Activated CD8-positive, alpha-beta T cell treated with anti-CD3 and anti-CD28 coated beads, Interleukin-2, amount 10 ng/mL, durations not matched to agents 7 days and 5 days (primary cell): ENCODE measurements around the gene SEMA3E. TPM values are rescaled to one million over a fixed set of nuclear protein-coding genes. Genes with fewer than 3 reads are reported as not detected.

ENCODE experiments used
- ATAC-seq: fragments of 150-1000 bp; cut with Tn5 transposase; one replicate; pipeline ENCODE4 v1.10.0; 2021; ENCODE audit warnings: moderate library complexity
- CTCF ChIA-PET: fragments of 350-600 bp; sonication (Branson Sonifier 250); formaldehyde crosslinking; loops from one replicate; lab custom pipeline; 2021; ENCODE audit warnings: antibody characterized with exemption; lab: Charles Lee
- POLR2A ChIA-PET: fragments of 350-600 bp; sonication (Branson Sonifier 250); formaldehyde crosslinking; loops from one replicate; lab custom pipeline; 2021; ENCODE audit warnings: antibody characterized with exemption; lab: Charles Lee
- DNase-seq: peaks from one replicate; pipeline ENCODE4 v3.0.0-alpha.2; 2020
- H3K27ac Mint-ChIP-seq: one replicate; pipeline ENCODE4 v1.8.0; 2021; ENCODE audit warnings: mild to moderate bottlenecking, mixed read lengths
- H3K27me3 Mint-ChIP-seq: one replicate; pipeline ENCODE4 v1.8.0; 2021; ENCODE audit warnings: low read depth, mixed read lengths
- H3K36me3 Mint-ChIP-seq: one replicate; pipeline ENCODE4 v1.8.0; 2021; ENCODE audit warnings: low read depth, mixed read lengths
- H3K4me1 Mint-ChIP-seq: one replicate; pipeline ENCODE4 v1.8.0; 2021; ENCODE audit warnings: low read depth, mixed read lengths
- H3K4me3 Mint-ChIP-seq: one replicate; pipeline ENCODE4 v1.8.0; 2021; ENCODE audit warnings: mild to moderate bottlenecking, mixed read lengths
- H3K9me3 Mint-ChIP-seq: one replicate; pipeline ENCODE4 v1.8.0; 2022; ENCODE audit warnings: mixed read lengths; ENCODE audit not compliant: insufficient read depth
- total RNA-seq, 2 experiments: library from RNA; stranded (reverse); gene quantifications; one replicate each; pipeline ENCODE4 v1.2.3, GENCODE V29; 2021

Gene SEMA3E
- total RNA-seq = not detected

DNA sequence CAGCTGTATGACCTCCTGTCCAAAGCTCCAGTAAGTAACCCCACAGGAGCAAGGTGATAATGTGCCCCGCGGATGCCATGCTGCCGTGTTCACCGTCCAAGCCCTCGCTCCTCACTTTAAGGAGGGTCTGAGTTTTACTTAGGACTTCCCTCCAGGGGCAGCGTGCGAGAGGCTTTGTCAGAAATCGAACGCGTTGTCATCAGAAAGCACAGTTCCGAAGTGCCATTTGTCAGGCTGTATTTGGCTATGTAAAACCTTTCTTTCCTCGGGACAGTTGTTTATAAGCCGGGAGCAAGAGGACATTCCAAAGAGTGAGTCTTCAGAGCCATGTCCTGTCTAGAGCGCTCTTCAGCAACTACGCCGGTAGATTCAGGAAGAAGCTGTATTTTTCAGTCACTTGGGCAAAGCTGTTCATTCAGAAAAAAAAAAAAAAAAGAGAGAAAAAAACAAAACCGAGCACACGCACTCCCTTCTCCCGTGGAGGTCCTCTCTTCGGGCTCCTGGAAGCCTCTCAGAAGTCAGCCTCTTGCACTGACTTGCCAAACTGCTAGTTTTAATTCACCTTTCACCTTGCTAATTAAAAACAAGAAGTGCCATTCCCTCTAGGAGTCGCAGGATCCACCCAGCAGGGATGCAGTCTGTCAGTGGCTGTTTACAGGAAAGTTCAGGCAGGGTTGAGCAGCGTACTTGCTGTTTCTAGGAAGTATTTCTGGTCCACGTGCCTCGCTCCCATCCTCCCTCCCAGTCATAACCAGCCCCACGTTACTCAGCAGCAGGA, at the start of gene SEMA3E:
SEMA3E (minus strand) TSS at position 676 of the 778 bp plus-strand sequence.
- H3K27ac Mint-ChIP-seq = no peak within 1 kb of the TSS
- no peak within 1 kb of the TSS for H3K4me3 Mint-ChIP-seq
- POLR2A ChIA-PET = no interaction called here
- no peak for DNase-seq
- ATAC-seq = no peak
- no peaks in the 10 kb centered on the region for H3K9me3 Mint-ChIP-seq
- no peaks in the 10 kb centered on the region for H3K4me1 Mint-ChIP-seq
- no peaks in the 10 kb centered on the region for H3K36me3 Mint-ChIP-seq
- H3K27me3 Mint-ChIP-seq = peaks cover 10% of the 10 kb centered on the region
- CTCF ChIA-PET = no interaction called here

- ChIA-PET CTCF (no interaction called here), POLR2A (no interaction called here)
- Mint-ChIP-seq H3K4me1 (no peaks in the 10 kb centered on the region), H3K9me3 (peaks cover 7% of the 10 kb centered on the region), H3K27ac (no peak overlapping the region), H3K27me3 (no peaks in the 10 kb centered on the region), H3K36me3 (no peaks in the 10 kb centered on the region), H3K4me3 (no peak overlapping the region)
- DNase-seq = no peak
- no peak for ATAC-seq
Observed at GRCh38 chr7:83697804-83698530, 49.0 kb upstream of the SEMA3E start.

GRCh38 chr7:83696101-83696500, 47.2 kb upstream of the SEMA3E start:
- no peak for DNase-seq
- Mint-ChIP-seq H3K4me3 (no peak overlapping the region), H3K9me3 (peaks cover 7% of the 10 kb centered on the region), H3K27ac (no peak overlapping the region), H3K4me1 (no peaks in the 10 kb centered on the region), H3K36me3 (no peaks in the 10 kb centered on the region), H3K27me3 (no peaks in the 10 kb centered on the region)
- ChIA-PET CTCF (interaction anchor here (1.2 kb wide), 1 partner anchor 13 kb away, joined by 3 read pairs; no protein-coding TSS in a partner anchor), POLR2A (no interaction called here)
- ATAC-seq = no peak

DNA sequence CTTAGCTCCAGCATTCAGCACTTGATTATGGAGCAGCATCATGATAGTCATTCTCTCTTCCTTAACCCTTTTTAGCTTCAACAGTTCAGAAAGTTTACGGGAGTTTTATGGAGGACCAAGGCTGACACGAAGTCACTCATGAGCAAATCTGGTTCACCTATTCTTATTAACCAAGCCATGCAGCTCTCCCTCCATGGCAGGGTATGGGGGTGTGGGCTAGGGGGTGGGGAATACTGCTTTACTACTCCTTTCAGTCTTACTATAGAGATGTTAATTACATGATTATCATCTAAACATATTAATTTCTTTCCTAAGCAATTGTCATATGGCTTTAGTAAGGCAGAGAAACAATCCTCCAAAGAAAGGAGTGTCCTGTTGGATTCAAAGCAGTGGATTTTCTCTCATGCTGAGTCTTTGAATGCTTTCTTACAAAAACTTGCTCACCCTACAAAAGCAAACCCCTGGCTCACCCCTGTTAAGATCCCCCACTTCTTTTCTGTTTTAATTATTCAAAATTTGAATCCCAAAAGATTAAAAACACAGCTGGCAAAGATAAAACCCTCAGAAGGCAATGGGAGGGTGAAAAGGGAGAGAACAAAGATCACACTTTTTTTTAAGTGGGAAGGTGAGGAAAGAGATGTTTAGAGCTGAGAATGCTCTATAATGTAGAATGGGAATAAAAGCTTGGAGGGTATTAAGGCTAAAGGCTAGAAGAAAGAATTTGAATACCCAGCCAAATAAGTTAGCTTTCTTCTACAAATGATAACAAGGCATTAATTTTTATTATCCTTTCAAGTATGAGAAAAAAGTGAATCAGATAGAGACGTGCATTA, 46.4 kb upstream of the SEMA3E start:
- POLR2A ChIA-PET = no interaction called here

GRCh38 chr7:83693256-83693655, 44.3 kb upstream of the SEMA3E start:
- Mint-ChIP-seq H3K4me3 (no peak overlapping the region), H3K4me1 (no peaks in the 10 kb centered on the region), H3K27me3 (no peaks in the 10 kb centered on the region), H3K9me3 (no peaks in the 10 kb centered on the region), H3K27ac (no peak overlapping the region), H3K36me3 (no peaks in the 10 kb centered on the region)
- no peak for ATAC-seq
- ChIA-PET POLR2A (no interaction called here), CTCF (no interaction called here)
- DNase-seq = no peak

More for the DNA sequence above, 46.4 kb upstream of the SEMA3E start:
- no peak overlapping the region for H3K4me3 Mint-ChIP-seq
- no peaks in the 10 kb centered on the region for H3K27me3 Mint-ChIP-seq
- DNase-seq (no peak), ATAC-seq (no peak)
- H3K27ac Mint-ChIP-seq = no peak overlapping the region
- no peaks in the 10 kb centered on the region for H3K4me1 Mint-ChIP-seq
- H3K36me3 Mint-ChIP-seq = no peaks in the 10 kb centered on the region
- CTCF ChIA-PET = no interaction called here
- peaks cover 7% of the 10 kb centered on the region for H3K9me3 Mint-ChIP-seq

DNA sequence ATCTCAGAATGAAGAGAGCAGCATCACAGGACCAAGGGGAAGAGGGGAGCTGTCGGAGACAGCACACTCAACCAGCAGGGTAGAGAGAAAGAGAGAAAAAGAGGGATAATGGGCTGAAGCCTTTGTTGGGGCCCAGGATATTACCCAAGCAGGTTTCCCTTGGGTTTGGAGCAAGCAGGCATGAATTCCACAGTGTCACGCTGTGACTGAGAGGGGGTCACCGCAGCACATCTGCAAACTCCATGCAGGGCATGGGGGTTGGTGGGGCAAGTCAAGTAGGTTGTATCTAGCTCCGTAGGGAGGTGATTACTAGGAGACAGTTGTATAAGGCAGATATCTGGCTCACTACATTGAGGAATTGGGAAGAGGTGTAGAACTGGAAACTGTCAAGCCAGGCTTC, 42.2 kb upstream of the SEMA3E start:
- no peaks in the 10 kb centered on the region for H3K36me3 Mint-ChIP-seq
- no peaks in the 10 kb centered on the region for H3K4me1 Mint-ChIP-seq
- ChIA-PET POLR2A (no interaction called here), CTCF (no interaction called here)
- H3K4me3 Mint-ChIP-seq = no peak overlapping the region
- no peak overlapping the region for H3K27ac Mint-ChIP-seq
- DNase-seq (no peak), ATAC-seq (no peak)
- H3K9me3 Mint-ChIP-seq = no peaks in the 10 kb centered on the region
- H3K27me3 Mint-ChIP-seq = no peaks in the 10 kb centered on the region

- CTCF ChIA-PET = no interaction called here
- POLR2A ChIA-PET = no interaction called here
- no peak for DNase-seq
- Mint-ChIP-seq H3K27me3 (no peaks in the 10 kb centered on the region), H3K27ac (no peak overlapping the region), H3K9me3 (no peaks in the 10 kb centered on the region), H3K4me3 (no peak overlapping the region), H3K36me3 (no peaks in the 10 kb centered on the region), H3K4me1 (no peaks in the 10 kb centered on the region)
- no peak for ATAC-seq
Observed at GRCh38 chr7:83689855-83690254, 40.9 kb upstream of the SEMA3E start.

DNA sequence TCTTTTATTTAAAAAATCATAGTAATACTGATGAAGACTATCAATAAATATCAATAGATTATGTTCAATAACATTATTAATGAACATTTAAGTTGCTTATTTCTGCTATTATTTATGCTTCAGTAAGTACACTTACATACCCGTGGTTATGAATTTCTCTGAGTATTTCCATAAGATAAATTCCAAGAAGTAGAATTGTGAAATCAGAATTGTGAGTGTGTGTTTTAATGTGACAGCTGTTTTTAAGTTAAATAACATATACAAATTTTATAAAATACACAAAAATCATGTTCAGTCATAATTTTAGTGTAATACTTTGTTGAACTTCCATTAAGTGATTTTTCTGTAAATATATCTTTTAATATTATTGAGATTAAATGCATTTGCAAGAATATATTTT, 37.5 kb upstream of the SEMA3E start:
- H3K4me3 Mint-ChIP-seq = no peak overlapping the region
- CTCF ChIA-PET = no interaction called here

DNA sequence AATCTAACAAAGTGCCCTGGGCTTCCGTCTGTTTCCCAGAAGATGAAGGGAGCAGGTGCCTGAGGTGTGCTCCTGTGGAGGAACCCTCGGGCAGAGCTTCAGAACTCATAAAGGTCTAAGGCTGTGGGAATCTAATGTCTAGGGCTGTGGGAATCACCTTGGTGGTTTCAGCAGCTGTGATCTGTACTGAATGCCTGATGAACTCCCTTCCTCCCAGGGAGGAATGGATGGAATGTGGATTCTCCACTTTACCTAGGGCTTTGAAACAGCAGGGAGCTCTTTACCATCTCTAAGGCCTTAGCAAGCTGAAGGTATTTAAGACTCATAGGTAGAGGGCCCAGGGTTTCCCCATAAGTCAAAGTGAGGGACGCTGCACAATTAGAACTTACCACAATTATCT, 36.0 kb upstream of the SEMA3E start:
- ChIA-PET CTCF (no interaction called here), POLR2A (no interaction called here)
- Mint-ChIP-seq H3K27me3 (no peaks in the 10 kb centered on the region), H3K36me3 (no peaks in the 10 kb centered on the region), H3K4me1 (no peaks in the 10 kb centered on the region), H3K9me3 (no peaks in the 10 kb centered on the region), H3K4me3 (no peak overlapping the region), H3K27ac (no peak overlapping the region)
- ATAC-seq = no peak
- DNase-seq = no peak

More for the DNA sequence above, 37.5 kb upstream of the SEMA3E start:
- H3K27me3 Mint-ChIP-seq = no peaks in the 10 kb centered on the region
- H3K9me3 Mint-ChIP-seq = no peaks in the 10 kb centered on the region
- ATAC-seq = no peak
- H3K4me1 Mint-ChIP-seq = no peaks in the 10 kb centered on the region
- POLR2A ChIA-PET = no interaction called here
- H3K27ac Mint-ChIP-seq = no peak overlapping the region
- no peaks in the 10 kb centered on the region for H3K36me3 Mint-ChIP-seq
- no peak for DNase-seq

GRCh38 chr7:83681200-83681778, 32.4 kb upstream of the SEMA3E start:
- H3K36me3 Mint-ChIP-seq = no peaks in the 10 kb centered on the region

DNA sequence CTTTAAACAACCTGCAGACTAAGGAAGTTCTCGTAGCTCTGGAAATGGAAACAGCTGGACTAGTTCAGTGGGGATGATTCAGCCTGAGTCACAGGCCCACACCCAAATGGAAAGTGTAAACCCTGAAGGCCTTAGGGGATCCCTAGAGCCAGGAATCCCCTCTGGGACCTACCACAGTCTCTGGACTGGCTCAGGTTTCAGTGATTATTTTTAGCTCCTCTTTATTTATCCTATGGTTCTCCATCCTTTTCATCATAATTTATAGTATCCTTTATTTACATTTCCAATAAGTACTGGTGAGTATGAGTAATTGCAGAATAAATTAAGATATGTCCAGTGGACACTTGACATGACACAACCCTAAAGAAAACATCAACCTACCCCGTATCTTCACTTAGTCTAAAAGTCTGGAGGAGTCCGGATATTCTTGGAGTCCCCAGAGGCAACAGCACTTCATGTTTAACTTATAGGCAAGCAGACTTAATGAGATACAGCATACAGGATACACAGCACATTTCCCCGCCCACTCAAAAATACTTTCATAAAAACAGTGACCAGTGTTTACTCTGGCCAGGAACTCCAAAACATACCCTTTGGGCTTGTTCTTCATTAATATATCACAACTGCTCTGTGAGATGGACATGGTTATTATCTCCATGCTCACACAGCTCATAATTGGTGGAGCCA, 28.4 kb upstream of the SEMA3E start:
- no peaks in the 10 kb centered on the region for H3K4me1 Mint-ChIP-seq
- no peak overlapping the region for H3K27ac Mint-ChIP-seq
- no peaks in the 10 kb centered on the region for H3K27me3 Mint-ChIP-seq
- ChIA-PET CTCF (no interaction called here), POLR2A (no interaction called here)
- no peaks in the 10 kb centered on the region for H3K9me3 Mint-ChIP-seq
- no peaks in the 10 kb centered on the region for H3K36me3 Mint-ChIP-seq
- no peak overlapping the region for H3K4me3 Mint-ChIP-seq
- ATAC-seq (no peak), DNase-seq (no peak)

More at GRCh38 chr7:83681200-83681778, 32.4 kb upstream of the SEMA3E start:
- ChIA-PET CTCF (no interaction called here), POLR2A (no interaction called here)
- ATAC-seq (no peak), DNase-seq (no peak)
- no peaks in the 10 kb centered on the region for H3K4me1 Mint-ChIP-seq
- no peak overlapping the region for H3K27ac Mint-ChIP-seq
- no peaks in the 10 kb centered on the region for H3K9me3 Mint-ChIP-seq
- H3K4me3 Mint-ChIP-seq = no peak overlapping the region
- no peaks in the 10 kb centered on the region for H3K27me3 Mint-ChIP-seq
